K562 (cell line): ENCODE measurements around the gene METRN. TPM values are rescaled to one million over a fixed set of nuclear protein-coding genes. Genes with fewer than 3 reads are reported as not detected.
A peak's percentile ranks its signal among the peaks of the same experiment; 100 is the strongest.

Experiments used
- CBX2 ChIP-seq: fragments of 200-600 bp; sonication (generic); IDR thresholded peaks from one replicate; pipeline ENCODE4 v1.6.1; 2012; ENCODE audit warnings: mild to moderate bottlenecking, low read length, inconsistent platforms; ENCODE audit not compliant: insufficient read depth, poor library complexity, severe bottlenecking
- CTBP1 ChIP-seq: fragments of 450-650 bp; IDR thresholded peaks from 2 replicates; pipeline ENCODE4 v1.6.1; 2016; ENCODE audit warnings: borderline replicate concordance
- EHMT2 ChIP-seq: fragments of 450-650 bp; IDR thresholded peaks from 2 replicates; pipeline ENCODE4 v1.6.1; 2018; ENCODE audit warnings: antibody characterized with exemption
- FUS ChIP-seq: fragments of 200-400 bp; formaldehyde crosslinking; optimal IDR thresholded peaks from 2 replicates; pipeline ENCODE3; 2017; ENCODE audit warnings: low read depth, low read length
- ILK ChIP-seq: fragments of 450-650 bp; IDR thresholded peaks from 2 replicates; pipeline ENCODE4 v1.6.1; 2016; ENCODE audit warnings: missing genetic modification characterization, low read depth, mild to moderate bottlenecking, missing compliant biosample characterization, moderate library complexity, borderline replicate concordance
- NR1H2 ChIP-seq: sonication (generic); formaldehyde crosslinking; IDR thresholded peaks from 2 replicates; pipeline ENCODE4 v1.4.0; 2020; ENCODE audit warnings: mild to moderate bottlenecking, missing genetic modification reagents
- NUFIP1 ChIP-seq: fragments of 450-650 bp; IDR thresholded peaks from 2 replicates; pipeline ENCODE4 v1.6.1; 2018; ENCODE audit not compliant: partially characterized antibody
- PREB ChIP-seq: sonication (generic); formaldehyde crosslinking; IDR thresholded peaks from 2 replicates; pipeline ENCODE4 v1.8.1; 2023; ENCODE audit warnings: mild to moderate bottlenecking, missing genetic modification reagents
- PRMT5 ChIP-seq: sonication (generic); formaldehyde crosslinking; IDR thresholded peaks from 2 replicates; pipeline ENCODE4 v1.5.0; 2020; ENCODE audit warnings: missing genetic modification reagents
- RBM25 ChIP-seq: fragments of 200-400 bp; formaldehyde crosslinking; IDR thresholded peaks from 2 replicates; pipeline ENCODE4 v1.6.1; 2018; ENCODE audit warnings: low read length, low read depth, moderate library complexity; ENCODE audit not compliant: severe bottlenecking
- SOX6 ChIP-seq: fragments of 450-650 bp; IDR thresholded peaks from 2 replicates; pipeline ENCODE4 v1.6.1; 2014; ENCODE audit warnings: mild to moderate bottlenecking
- TARDBP ChIP-seq: fragments of 450-650 bp; IDR thresholded peaks from 2 replicates; pipeline ENCODE4 v1.6.1; 2016
- ZNF165 ChIP-seq: fragments of 250-450 bp; sonication (Bioruptor Pico); IDR thresholded peaks from 2 replicates; pipeline ENCODE4 v1.4.0; 2020; ENCODE audit warnings: borderline replicate concordance
- ZNF263 ChIP-seq: sonication (generic); formaldehyde crosslinking; IDR thresholded peaks from 2 replicates; pipeline ENCODE4 v1.8.0; 2022; ENCODE audit warnings: mild to moderate bottlenecking, missing genetic modification reagents, borderline replicate concordance
- ZNF445 ChIP-seq: fragments of 250-450 bp; sonication (Bioruptor Pico); IDR thresholded peaks from 2 replicates; pipeline ENCODE4 v1.4.0; 2020; ENCODE audit warnings: low read depth, mild to moderate bottlenecking, moderate library complexity
- ZNF740 ChIP-seq, 3 experiments: fragments of 200-800 bp in 1 of 3; sonication (Bioruptor generic) in 1 of 3; sonication (generic) in 1 of 3; formaldehyde crosslinking in 1 of 3; IDR thresholded peaks; 2 replicates each; pipeline versions ENCODE4 v1.6.1 to v1.8.0; 2016 to 2022; ENCODE audit warnings: mild to moderate bottlenecking in 2 of 3, missing compliant biosample characterization in 2 of 3, missing genetic modification characterization in 2 of 3, missing genetic modification reagents in 1 of 3
- ZNF785 ChIP-seq: fragments of 250-450 bp; sonication (Bioruptor Pico); IDR thresholded peaks from 2 replicates; pipeline ENCODE4 v1.4.0; 2020; ENCODE audit warnings: mild to moderate bottlenecking
- polyA plus RNA-seq, 8 experiments: library from polyadenylated mRNA; depleted of rRNA in 4 of 8; stranded (reverse) in 5 of 8; unstranded in 3 of 8; fragments of >200 nt; fragmentation: Nextera tagmentation in 2 of 8; fragmentation: Illumina TruSeq in 1 of 8; extraction: Ambion mirVana in 2 of 8; extraction: Trizol in 1 of 8; gene quantifications; 2 replicates each; pipeline versions ENCODE4 v1.2.1 to v1.2.3, GENCODE V29; 2011 to 2014; ENCODE audit warnings: inconsistent platforms in 1 of 8, missing spikeins in 1 of 8
- total RNA-seq, 7 experiments: library from RNA; depleted of rRNA in 6 of 7; stranded (reverse); fragments of >200 nt in 6 of 7; fragmentation: Illumina TruSeq in 2 of 7; extraction: Trizol in 2 of 7; gene quantifications; 2 replicates each; pipeline versions ENCODE4 v1.2.1 to v1.2.3, GENCODE V29; 2011 to 2021; ENCODE audit warnings: low replicate concordance in 1 of 7
- TF ChIP-seq, protein P1 (sequence below), 2 experiments: fragments of 450-650 bp; formaldehyde crosslinking in 1 of 2; IDR thresholded peaks; 2 replicates each; pipeline versions ENCODE4 v1.4.0 to v1.6.1; 2014 to 2020; ENCODE audit warnings: mild to moderate bottlenecking in 2 of 2, borderline replicate concordance in 1 of 2, low read depth in 1 of 2

The METRN gene
- total and polyA plus RNA-seq, 9 of the 15 experiments (the other 6 are each of a cell fraction or from before 2014, with no cell fraction given): 0.20 to 89.8 (median 15.4) TPM

DNA sequence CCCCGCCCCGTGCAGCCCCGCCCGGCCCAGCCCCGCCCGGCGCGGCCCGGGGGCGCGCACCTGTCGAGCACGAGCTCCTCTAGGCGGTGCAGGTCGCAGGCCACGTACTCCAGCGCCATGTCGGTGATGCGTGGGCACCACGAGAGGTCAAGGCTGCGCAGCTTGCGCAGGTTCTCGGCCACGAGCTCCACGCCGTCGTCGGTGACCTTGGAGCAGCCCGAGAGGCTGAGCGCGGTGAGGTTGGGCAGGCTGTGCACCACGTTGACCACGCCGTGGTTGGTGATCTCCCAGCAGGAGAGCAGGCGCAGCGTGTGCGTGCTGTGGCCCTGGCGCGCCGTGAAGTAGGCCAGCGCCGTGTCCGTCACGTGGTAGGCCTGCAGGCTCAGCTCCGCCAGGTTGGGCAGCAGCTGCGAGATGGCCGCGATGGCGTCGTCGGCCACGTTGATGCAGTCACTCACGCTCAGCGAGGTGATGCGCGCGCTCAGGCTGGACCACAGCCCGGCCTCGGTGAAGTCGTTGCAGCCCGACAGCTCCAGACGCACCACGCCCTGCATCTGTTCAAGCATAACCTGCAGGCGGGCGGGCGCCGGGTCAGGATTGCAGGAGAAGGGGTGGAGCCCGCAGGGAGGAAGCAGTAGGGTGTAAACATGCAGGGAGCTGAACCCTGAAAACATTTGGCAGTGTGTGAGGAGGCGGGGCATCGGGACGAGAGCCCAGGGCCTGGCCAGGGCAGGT, 19.4 kb upstream of the METRN start (continued):
- no peak for TF ChIP-seq ZNF165 (CRISPR knock-in tag)
- TF ChIP-seq RBM25: no peak
- peak; percentile 45; the same call in 1 of the 2 replicates for TF ChIP-seq TARDBP
- TF ChIP-seq ZNF785 (CRISPR knock-in tag): no peak
- no peak; the same call in none of the 2 replicates for TF ChIP-seq ZNF740 (CRISPR knock-in tag; IDR thresholded peaks at IDR 0.05)
- no peak for TF ChIP-seq ZNF740 (tag; IDR thresholded peaks at IDR 0.05)
- TF ChIP-seq ZNF263: peak; percentile 70; the same call in 1 of the 2 replicates
- TF ChIP-seq EHMT2: no peak
- peak; percentile 17 for TF ChIP-seq FUS
- TF ChIP-seq ZNF445 (CRISPR knock-in tag): no peak
- no peak for TF ChIP-seq SOX6
- no peak for TF ChIP-seq NUFIP1
- peak; percentile 96 for TF ChIP-seq CTBP1
- TF ChIP-seq, protein P1, sequence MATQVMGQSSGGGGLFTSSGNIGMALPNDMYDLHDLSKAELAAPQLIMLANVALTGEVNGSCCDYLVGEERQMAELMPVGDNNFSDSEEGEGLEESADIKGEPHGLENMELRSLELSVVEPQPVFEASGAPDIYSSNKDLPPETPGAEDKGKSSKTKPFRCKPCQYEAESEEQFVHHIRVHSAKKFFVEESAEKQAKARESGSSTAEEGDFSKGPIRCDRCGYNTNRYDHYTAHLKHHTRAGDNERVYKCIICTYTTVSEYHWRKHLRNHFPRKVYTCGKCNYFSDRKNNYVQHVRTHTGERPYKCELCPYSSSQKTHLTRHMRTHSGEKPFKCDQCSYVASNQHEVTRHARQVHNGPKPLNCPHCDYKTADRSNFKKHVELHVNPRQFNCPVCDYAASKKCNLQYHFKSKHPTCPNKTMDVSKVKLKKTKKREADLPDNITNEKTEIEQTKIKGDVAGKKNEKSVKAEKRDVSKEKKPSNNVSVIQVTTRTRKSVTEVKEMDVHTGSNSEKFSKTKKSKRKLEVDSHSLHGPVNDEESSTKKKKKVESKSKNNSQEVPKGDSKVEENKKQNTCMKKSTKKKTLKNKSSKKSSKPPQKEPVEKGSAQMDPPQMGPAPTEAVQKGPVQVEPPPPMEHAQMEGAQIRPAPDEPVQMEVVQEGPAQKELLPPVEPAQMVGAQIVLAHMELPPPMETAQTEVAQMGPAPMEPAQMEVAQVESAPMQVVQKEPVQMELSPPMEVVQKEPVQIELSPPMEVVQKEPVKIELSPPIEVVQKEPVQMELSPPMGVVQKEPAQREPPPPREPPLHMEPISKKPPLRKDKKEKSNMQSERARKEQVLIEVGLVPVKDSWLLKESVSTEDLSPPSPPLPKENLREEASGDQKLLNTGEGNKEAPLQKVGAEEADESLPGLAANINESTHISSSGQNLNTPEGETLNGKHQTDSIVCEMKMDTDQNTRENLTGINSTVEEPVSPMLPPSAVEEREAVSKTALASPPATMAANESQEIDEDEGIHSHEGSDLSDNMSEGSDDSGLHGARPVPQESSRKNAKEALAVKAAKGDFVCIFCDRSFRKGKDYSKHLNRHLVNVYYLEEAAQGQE (IDR thresholded peaks at IDR 0.05; ENCODE audit: borderline replicate concordance): peak; percentile 41
- TF ChIP-seq, protein P1 (CRISPR knock-in tag; IDR thresholded peaks at IDR 0.05; ENCODE audit: low read depth): 0 out of 2 replicates have a peak, but pooled peaks have one; percentile 64
- no peak for TF ChIP-seq PRMT5
- no peak for TF ChIP-seq CBX2
- no peak for TF ChIP-seq PREB (CRISPR knock-in tag)
- TF ChIP-seq ILK (tag): no peak
- TF ChIP-seq NR1H2: no peak
